Activated T-cell treated with anti-CD3 and anti-CD28 coated beads, Interleukin-2, amount 50 U/mL, for 24 hours (primary cell): Measurements from ENCODE around the gene TIMP2.

Experiments used
- DNase-seq: peaks from one replicate; pipeline ENCODE4 v3.0.0-alpha.2; 2020
- H3K27ac Mint-ChIP-seq: 2 replicates; pipeline ENCODE4 v1.8.0; 2020; ENCODE audit warnings: mild to moderate bottlenecking, mixed read lengths
- H3K27me3 Mint-ChIP-seq: 2 replicates; pipeline ENCODE4 v1.8.0; 2020; ENCODE audit warnings: mixed read lengths
- H3K36me3 Mint-ChIP-seq: 2 replicates; pipeline ENCODE4 v1.8.0; 2020; ENCODE audit warnings: low read depth, mixed read lengths
- H3K4me1 Mint-ChIP-seq: 2 replicates; pipeline ENCODE4 v1.8.0; 2020; ENCODE audit warnings: low read depth, mixed read lengths
- H3K4me3 Mint-ChIP-seq: 2 replicates; pipeline ENCODE4 v1.8.0; 2020; ENCODE audit warnings: mild to moderate bottlenecking, moderate library complexity, mixed read lengths
- H3K9me3 Mint-ChIP-seq: 2 replicates; pipeline ENCODE4 v1.8.0; 2020; ENCODE audit warnings: mixed read lengths

Gene TIMP2

DNA sequence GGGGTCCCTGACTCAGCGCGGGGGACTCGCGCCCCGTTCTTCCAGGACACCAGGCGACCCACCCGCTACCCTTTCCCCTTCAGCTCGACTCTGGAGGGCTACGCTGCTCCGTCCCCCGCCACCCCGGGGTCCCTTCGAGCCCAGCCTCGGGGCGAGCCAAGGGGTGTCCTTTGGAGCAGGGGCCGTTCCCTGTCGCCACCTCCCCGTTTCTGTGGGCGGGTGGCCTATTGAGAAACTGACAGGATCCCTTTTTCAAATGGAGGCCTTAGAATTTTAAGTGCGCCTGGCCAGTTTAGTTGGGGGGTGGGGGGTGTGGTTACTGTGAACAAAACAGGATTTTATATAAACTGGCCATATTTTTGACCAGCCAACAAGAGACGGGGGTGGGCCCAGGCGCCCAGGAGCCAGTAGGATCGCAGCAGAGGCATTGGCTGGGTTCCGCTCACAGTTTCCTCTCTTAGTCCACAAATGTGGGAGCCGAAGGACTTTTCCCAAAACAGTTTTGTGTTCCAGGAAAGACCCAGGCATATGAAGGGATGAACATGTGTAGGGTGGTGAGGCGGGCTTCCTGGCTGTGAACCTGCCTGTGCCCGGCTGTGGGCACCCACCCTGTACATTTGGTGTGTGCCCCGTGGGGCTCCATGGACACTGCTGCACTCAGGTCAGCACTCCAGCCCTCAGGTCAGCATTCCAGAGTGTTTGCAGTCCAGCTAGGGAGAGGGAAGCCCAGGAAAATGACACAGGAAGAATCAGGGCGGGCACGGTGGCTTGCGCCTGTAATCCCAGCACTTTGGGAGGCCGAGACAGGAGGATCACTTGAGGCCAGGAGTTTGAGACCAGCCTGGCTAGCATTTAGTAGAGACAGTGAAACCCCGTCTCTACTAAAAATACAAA, 722 bp upstream of the TIMP2 start:
- no peak overlapping the region for H3K27ac Mint-ChIP-seq
- peak; percentile 41 for DNase-seq
- H3K36me3 Mint-ChIP-seq = no peaks in the 10 kb centered on the region
- H3K9me3 Mint-ChIP-seq = no peaks in the 10 kb centered on the region
- peaks cover 24% of the 10 kb centered on the region for H3K27me3 Mint-ChIP-seq
- no peak overlapping the region for H3K4me3 Mint-ChIP-seq
- peaks cover 13% of the 10 kb centered on the region for H3K4me1 Mint-ChIP-seq

GRCh38 chr17:78924481-78925151, 571 bp downstream of the TIMP2 start:
- Mint-ChIP-seq H3K27ac (no peak overlapping the region), H3K4me3 (peak overlapping the region; percentile 29), H3K4me1 (peaks cover 13% of the 10 kb centered on the region), H3K9me3 (no peaks in the 10 kb centered on the region), H3K36me3 (no peaks in the 10 kb centered on the region), H3K27me3 (peaks cover 24% of the 10 kb centered on the region)
- DNase-seq = no peak

GRCh38 chr17:78923660-78924453, 1.3 kb downstream of the TIMP2 start:
- Mint-ChIP-seq H3K4me3 (peak overlapping the region; percentile 57), H3K9me3 (no peaks in the 10 kb centered on the region), H3K36me3 (no peaks in the 10 kb centered on the region), H3K27me3 (peaks cover 24% of the 10 kb centered on the region), H3K4me1 (peaks cover 13% of the 10 kb centered on the region), H3K27ac (peak overlapping the region; percentile 57)
- peak; percentile 61 for DNase-seq

GRCh38 chr17:78922816-78923498, 2.2 kb downstream of the TIMP2 start:
- Mint-ChIP-seq H3K27ac (no peak overlapping the region), H3K4me1 (peaks cover 13% of the 10 kb centered on the region), H3K27me3 (peaks cover 22% of the 10 kb centered on the region), H3K36me3 (no peaks in the 10 kb centered on the region), H3K9me3 (no peaks in the 10 kb centered on the region), H3K4me3 (no peak overlapping the region)
- no peak for DNase-seq

GRCh38 chr17:78921437-78921971, 3.7 kb downstream of the TIMP2 start:
- Mint-ChIP-seq H3K27ac (no peak overlapping the region), H3K27me3 (peaks cover 18% of the 10 kb centered on the region), H3K4me1 (peaks cover 16% of the 10 kb centered on the region), H3K4me3 (no peak overlapping the region), H3K36me3 (no peaks in the 10 kb centered on the region), H3K9me3 (no peaks in the 10 kb centered on the region)
- DNase-seq = no peak

GRCh38 chr17:78920528-78920927, 4.7 kb downstream of the TIMP2 start:
- Mint-ChIP-seq H3K9me3 (no peaks in the 10 kb centered on the region), H3K27me3 (peaks cover 17% of the 10 kb centered on the region), H3K4me1 (peaks cover 26% of the 10 kb centered on the region), H3K27ac (no peak overlapping the region), H3K36me3 (no peaks in the 10 kb centered on the region), H3K4me3 (no peak overlapping the region)
- DNase-seq = no peak

GRCh38 chr17:78919861-78920450, 5.2 kb downstream of the TIMP2 start:
- no peak for DNase-seq
- Mint-ChIP-seq H3K4me1 (peaks cover 26% of the 10 kb centered on the region), H3K27ac (no peak overlapping the region), H3K9me3 (no peaks in the 10 kb centered on the region), H3K36me3 (no peaks in the 10 kb centered on the region), H3K27me3 (peaks cover 17% of the 10 kb centered on the region), H3K4me3 (no peak overlapping the region)

DNA sequence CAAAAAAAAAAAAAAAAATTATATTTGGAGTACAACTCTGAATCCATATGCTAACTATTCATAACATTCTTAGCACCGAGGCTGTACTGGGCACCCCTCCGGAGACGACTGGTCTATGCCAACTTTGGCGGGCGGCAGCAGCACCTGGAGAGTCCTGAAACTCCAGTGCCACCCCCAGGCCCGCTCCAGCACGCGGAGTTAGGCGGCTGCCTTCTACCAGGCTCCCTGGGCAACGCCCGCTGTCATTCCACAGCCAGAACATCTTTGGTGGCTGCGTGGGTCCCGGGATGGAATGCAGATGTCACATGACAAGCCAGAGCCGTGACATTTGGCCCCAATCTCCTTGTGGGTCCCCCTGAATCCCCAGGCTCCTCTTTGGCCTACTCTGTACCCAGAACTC, 6.2 kb downstream of the TIMP2 start:
- H3K9me3 Mint-ChIP-seq = no peaks in the 10 kb centered on the region
- H3K4me1 Mint-ChIP-seq = peaks cover 22% of the 10 kb centered on the region
- H3K27me3 Mint-ChIP-seq = peaks cover 14% of the 10 kb centered on the region
- no peaks in the 10 kb centered on the region for H3K36me3 Mint-ChIP-seq
- H3K4me3 Mint-ChIP-seq = no peak overlapping the region
- H3K27ac Mint-ChIP-seq = no peak overlapping the region
- no peak for DNase-seq

GRCh38 chr17:78917451-78918275, 7.5 kb downstream of the TIMP2 start:
- Mint-ChIP-seq H3K4me1 (peaks cover 12% of the 10 kb centered on the region), H3K4me3 (no peak overlapping the region), H3K27me3 (peaks cover 5% of the 10 kb centered on the region), H3K9me3 (no peaks in the 10 kb centered on the region), H3K27ac (no peak overlapping the region), H3K36me3 (no peaks in the 10 kb centered on the region)
- no peak for DNase-seq

GRCh38 chr17:78915872-78916632, 9.1 kb downstream of the TIMP2 start:
- no peaks in the 10 kb centered on the region for H3K9me3 Mint-ChIP-seq
- H3K27ac Mint-ChIP-seq = peak overlapping the region; percentile 35
- no peaks in the 10 kb centered on the region for H3K36me3 Mint-ChIP-seq
- H3K27me3 Mint-ChIP-seq = peaks cover 5% of the 10 kb centered on the region
- DNase-seq = peak; percentile 46
- H3K4me1 Mint-ChIP-seq = peaks cover 12% of the 10 kb centered on the region
- peak overlapping the region; percentile 17 for H3K4me3 Mint-ChIP-seq

- DNase-seq = no peak
- H3K4me1 Mint-ChIP-seq = peaks cover 12% of the 10 kb centered on the region
- peaks cover 5% of the 10 kb centered on the region for H3K27me3 Mint-ChIP-seq
- H3K9me3 Mint-ChIP-seq = no peaks in the 10 kb centered on the region
- H3K27ac Mint-ChIP-seq = no peak overlapping the region
- no peak overlapping the region for H3K4me3 Mint-ChIP-seq
- no peaks in the 10 kb centered on the region for H3K36me3 Mint-ChIP-seq
Measured at GRCh38 chr17:78913115-78913514, 12.1 kb downstream of the TIMP2 start.

GRCh38 chr17:78912082-78912481, 13.1 kb downstream of the TIMP2 start:
- no peak for DNase-seq
- no peaks in the 10 kb centered on the region for H3K9me3 Mint-ChIP-seq
- no peak overlapping the region for H3K4me3 Mint-ChIP-seq
- peaks cover 5% of the 10 kb centered on the region for H3K27me3 Mint-ChIP-seq
- no peaks in the 10 kb centered on the region for H3K36me3 Mint-ChIP-seq
- no peak overlapping the region for H3K27ac Mint-ChIP-seq
- peaks cover 12% of the 10 kb centered on the region for H3K4me1 Mint-ChIP-seq
